Subcutaneous adipose tissue (tissue), 4 donors: Measurements from ENCODE around the gene CBLC. TPM values are rescaled to one million over a fixed set of nuclear protein-coding genes. Genes with fewer than 3 reads are reported as not detected.

Experiments used
- total RNA-seq, 4 donors: library from RNA; depleted of rRNA; stranded (reverse); fragments of >200 nt; gene quantifications; one replicate each; pipeline ENCODE4 v1.1.0, GENCODE V29; 2016
- TF ChIP-seq, protein P1 (sequence below): fragments of 450-650 bp; IDR thresholded peaks from one replicate; pipeline ENCODE4 v1.5.1; 2016; ENCODE audit warnings: low read depth, mild to moderate bottlenecking, control low read depth, antibody characterized with exemption, moderate library complexity

CBLC gene
- total RNA-seq, 4 donors from 2014 or later: not detected

DNA sequence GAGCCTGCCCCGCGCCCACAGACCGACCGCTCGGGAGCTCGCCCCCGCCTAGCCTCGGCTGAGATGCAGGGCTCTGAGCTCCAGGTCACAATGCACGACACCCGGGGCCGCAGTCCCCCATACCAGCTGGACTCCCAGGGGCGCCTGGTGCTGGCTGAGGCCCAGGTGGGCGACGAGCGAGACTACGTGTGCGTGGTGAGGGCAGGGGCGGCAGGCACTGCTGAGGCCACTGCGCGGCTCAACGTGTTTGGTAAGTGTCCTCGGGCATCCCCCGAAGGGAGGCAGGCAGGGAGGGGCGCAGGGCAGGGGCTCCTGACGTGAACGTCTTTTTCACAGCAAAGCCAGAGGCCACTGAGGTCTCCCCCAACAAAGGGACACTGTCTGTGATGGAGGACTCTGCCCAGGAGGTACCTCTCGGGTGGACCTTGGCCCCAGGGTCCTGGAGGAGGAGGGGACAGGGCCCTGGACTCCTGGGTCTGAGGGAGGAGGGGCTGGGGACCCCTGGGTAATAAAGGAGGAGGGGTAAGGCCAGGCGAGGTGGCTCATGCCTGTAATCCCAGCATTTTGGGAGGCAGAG is 34.5 kb downstream of the CBLC start:
- TF ChIP-seq, protein P1, sequence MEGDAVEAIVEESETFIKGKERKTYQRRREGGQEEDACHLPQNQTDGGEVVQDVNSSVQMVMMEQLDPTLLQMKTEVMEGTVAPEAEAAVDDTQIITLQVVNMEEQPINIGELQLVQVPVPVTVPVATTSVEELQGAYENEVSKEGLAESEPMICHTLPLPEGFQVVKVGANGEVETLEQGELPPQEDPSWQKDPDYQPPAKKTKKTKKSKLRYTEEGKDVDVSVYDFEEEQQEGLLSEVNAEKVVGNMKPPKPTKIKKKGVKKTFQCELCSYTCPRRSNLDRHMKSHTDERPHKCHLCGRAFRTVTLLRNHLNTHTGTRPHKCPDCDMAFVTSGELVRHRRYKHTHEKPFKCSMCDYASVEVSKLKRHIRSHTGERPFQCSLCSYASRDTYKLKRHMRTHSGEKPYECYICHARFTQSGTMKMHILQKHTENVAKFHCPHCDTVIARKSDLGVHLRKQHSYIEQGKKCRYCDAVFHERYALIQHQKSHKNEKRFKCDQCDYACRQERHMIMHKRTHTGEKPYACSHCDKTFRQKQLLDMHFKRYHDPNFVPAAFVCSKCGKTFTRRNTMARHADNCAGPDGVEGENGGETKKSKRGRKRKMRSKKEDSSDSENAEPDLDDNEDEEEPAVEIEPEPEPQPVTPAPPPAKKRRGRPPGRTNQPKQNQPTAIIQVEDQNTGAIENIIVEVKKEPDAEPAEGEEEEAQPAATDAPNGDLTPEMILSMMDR: no peak

- TF ChIP-seq, protein P1: no peak
These were observed 35.6 kb downstream of the CBLC start for GRCh38 chr19:44813070-44813840.

DNA sequence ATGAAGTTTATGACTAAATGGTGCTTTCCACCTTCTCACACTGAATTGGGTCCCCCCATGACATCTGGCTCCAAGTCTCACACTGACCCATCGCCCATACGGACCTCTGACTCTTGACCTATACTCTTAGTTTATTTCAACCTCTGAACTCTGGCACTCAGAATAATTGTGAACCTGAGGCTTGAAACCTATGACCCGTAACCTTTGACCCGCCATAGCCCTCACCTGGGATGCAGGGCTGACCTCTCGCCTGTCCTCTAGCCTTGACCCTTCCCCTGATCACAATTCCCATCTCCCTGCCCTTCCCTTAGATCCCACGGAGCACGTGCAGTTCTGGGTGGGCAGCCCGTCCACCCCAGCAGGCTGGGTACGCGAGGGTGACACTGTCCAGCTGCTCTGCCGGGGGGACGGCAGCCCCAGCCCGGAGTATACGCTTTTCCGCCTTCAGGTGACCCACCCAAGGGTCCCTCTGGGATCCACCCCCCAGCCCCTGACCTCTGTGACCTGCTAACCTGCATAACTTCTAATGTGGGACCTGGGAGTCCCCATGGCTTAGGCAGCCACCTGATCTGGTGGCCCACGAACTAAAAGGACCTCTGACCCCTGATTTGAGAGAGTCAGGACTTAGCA is 36.3 kb downstream of the CBLC start:
- TF ChIP-seq, protein P1: no peak

GRCh38 chr19:44814517-44814916 is 36.8 kb downstream of the CBLC start:
- TF ChIP-seq, protein P1: no peak

- TF ChIP-seq, protein P1: no peak
These were observed 38.6 kb downstream of the CBLC start for GRCh38 chr19:44816301-44816700.

DNA sequence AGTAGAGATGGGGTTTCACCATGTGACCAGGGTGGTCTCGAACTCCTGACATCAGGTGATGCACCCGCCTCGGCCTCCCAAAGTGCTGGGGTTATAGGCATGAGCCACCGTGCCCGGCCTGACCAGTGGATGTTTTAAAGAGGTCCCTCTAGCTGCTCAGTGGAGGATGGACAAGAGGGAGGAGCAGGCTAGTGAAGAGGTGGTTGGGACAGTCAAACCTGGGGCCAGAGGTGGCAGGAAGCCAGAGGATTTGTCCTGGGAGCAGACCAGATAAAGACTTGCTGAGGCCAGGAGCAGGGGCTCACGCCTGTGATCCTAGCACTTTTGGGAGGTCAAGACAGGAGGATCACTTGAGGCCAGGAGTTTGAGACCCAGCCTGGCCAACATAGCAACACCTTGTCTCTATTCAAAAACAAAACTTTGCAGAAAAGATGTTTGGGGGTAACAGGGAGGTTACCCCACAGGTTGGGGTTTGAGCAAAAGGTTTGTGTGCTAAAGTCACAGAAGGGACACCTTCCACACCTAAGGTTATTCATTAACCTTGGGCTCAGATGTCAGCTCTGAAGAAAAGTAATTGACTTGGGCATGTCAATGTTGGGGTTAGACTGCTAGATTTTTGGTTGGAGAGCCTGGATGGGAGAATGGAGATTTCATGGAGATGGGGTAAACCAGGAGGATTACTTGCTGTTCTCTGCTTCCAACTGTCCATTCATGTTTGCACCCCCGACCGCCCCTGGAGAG is 40.2 kb downstream of the CBLC start:
- TF ChIP-seq, protein P1: no peak

DNA sequence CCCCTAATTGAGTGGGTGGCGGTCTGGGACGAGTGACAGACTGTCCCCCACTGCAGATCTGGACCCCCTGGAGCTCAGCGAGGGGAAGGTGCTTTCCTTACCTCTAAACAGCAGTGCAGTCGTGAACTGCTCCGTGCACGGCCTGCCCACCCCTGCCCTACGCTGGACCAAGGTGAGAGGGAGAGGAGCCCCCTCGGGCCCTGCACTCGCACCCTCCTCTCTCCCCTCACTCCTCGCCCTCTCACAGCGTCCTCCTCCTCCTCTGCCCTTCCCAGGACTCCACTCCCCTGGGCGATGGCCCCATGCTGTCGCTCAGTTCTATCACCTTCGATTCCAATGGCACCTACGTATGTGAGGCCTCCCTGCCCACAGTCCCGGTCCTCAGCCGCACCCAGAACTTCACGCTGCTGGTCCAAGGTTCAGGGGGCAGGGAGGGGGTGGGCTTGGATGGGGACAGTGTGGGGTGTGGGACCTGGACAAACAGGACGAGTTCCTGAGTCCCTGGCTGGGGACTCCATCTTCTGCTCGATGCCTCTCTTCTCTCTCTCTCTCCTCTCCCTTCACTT is 40.9 kb downstream of the CBLC start:
- TF ChIP-seq, protein P1: no peak
